GM12875 (cell line): ENCODE results near the gene NFYC.

Source experiments
- H3K4me3 ChIP-seq: one replicate; pipeline ENCODE4 v1.5.1; 2011; ENCODE audit warnings: low read depth, low read length, control low read depth
- CTCF ChIP-seq: IDR thresholded peaks from 2 replicates; pipeline ENCODE4 v1.5.1; 2011; ENCODE audit warnings: low read depth, mild to moderate bottlenecking, control low read depth, inconsistent platforms, low read length, moderate library complexity, borderline replicate concordance; ENCODE audit not compliant: insufficient read depth

The NFYC gene

GRCh38 chr1:40768146-40768990 lies 76.9 kb downstream of the NFYC start:
- H3K4me3 ChIP-seq, result no peak overlapping the region
- no peak for TF ChIP-seq CTCF

- TF ChIP-seq CTCF, result 0 out of 2 replicates have a peak, but pooled peaks have one; percentile 4
- no peak overlapping the region for H3K4me3 ChIP-seq
Measured at GRCh38 chr1:40769815-40770214, 78.3 kb downstream of the NFYC start.

GRCh38 chr1:40770296-40771070 lies 79.0 kb downstream of the NFYC start:
- H3K4me3 ChIP-seq, result no peak overlapping the region
- no peak for TF ChIP-seq CTCF

GRCh38 chr1:40772146-40772955 lies 80.8 kb downstream of the NFYC start:
- no peak for TF ChIP-seq CTCF
- no peak overlapping the region for H3K4me3 ChIP-seq

GRCh38 chr1:40773748-40774265 lies 82.3 kb downstream of the NFYC start:
- no peak overlapping the region for H3K4me3 ChIP-seq
- TF ChIP-seq CTCF, result no peak

DNA sequence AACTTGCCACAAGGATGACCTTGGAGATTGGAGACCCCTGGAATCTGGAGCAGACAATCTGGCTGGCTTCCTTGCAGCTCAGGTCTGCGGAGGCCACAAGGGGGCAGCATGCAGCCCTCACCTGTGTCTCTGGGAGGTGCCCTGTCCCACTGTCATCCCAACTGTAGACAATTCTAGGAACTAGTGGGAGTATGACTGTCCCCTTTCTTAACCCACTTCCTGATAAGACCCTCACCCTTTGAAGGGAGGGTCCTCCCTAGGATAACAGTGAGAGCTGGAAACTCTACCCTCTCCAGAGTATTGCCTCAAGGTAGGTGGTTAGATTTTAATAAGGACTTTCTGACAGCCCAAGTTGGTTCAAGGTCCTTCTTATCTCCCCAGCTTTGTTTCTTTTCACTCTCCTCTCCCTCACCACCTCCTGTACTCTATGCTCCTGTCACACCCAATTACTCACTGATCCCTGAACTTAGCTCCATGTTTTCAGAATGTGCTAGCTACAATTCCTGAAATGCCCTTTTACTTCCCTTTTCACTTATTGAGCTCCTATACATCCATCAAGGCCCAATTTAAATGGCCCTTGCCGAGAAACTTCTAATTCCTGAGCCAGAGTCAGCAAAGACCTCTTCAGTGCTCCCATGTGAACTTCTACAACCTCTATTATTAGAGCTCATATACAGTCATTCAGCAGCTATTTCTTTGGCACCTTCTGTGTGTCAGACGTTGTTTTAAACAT lies 82.9 kb downstream of the NFYC start:
- H3K4me3 ChIP-seq, result no peak overlapping the region
- peak; percentile 89 for TF ChIP-seq CTCF
